Stimulated activated naive CD8-positive, alpha-beta T cell treated with anti-CD3 and anti-CD28 coated beads, Interleukin-15, Interleukin-2, amounts not matched to agents 100 U/mL and 50 U/mL, for 24 hours (primary cell): ENCODE results near the gene DNAJC18.

Experiments
- ATAC-seq: fragments of 150-1000 bp; cut with Tn5 transposase; one replicate; pipeline ENCODE4 v1.10.0; 2021
- DNase-seq: peaks from one replicate; pipeline ENCODE4 v3.0.0; 2021

The DNAJC18 gene

DNA sequence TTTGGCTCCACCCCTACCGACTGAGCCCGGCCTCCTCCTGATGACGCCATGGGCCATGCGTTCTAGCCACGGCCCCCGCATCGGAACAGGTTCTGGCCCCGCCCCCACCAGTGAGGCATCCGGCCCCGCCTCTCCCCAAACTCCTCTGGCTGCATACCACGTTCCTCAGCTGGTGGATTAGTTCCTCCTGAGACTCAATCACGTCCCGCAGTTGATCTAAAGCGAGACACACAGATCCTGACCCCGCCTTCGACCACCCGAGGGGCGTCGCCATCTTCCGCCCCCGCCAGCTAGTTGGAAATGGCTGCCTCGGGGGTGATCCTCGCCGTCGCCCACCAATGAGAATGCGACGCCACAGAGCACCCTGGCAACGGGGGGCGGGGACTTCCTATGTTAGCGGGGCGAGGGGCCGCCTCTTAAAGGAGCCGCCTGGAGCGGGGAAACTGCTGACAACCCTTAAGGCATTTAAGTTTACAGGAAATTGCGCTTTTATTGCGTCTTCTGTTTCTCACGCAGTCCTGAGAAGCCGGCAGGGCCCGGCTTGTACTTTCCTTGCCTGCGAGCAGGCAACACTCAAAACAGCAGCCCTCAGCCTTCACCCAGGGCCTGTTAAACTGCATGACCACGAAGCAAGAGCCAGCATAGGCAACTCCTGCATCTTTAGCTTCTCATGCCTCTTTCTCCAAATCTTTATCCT lies 35.4 kb downstream of the DNAJC18 start, which contains the start of gene SPATA24:
Gene SPATA24 (minus strand): TSS at position 303 of the 697 bp plus-strand sequence. CDS start 29 bp downstream, at position 274.
- ATAC-seq = peak; percentile 94
- DNase-seq = peak; percentile 98

DNA sequence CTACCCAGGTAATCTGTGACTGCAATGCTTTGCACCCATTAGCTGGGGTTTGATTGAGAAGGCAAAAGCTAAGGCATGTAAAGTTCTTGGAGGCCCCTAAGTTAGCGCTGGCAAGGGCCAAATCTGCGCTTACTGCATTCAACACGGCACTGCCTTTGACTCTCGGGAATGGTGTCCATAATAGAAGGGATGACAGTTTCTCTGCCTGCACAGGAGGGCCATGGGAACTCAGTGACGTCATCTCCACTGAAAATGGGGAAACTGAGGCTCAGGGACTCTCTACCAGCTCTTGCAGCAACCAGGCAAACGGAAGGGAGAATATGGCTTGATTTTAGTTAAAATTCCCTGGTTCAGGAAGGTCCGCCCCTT lies 35.9 kb downstream of the DNAJC18 start:
- no peak for ATAC-seq

DNA sequence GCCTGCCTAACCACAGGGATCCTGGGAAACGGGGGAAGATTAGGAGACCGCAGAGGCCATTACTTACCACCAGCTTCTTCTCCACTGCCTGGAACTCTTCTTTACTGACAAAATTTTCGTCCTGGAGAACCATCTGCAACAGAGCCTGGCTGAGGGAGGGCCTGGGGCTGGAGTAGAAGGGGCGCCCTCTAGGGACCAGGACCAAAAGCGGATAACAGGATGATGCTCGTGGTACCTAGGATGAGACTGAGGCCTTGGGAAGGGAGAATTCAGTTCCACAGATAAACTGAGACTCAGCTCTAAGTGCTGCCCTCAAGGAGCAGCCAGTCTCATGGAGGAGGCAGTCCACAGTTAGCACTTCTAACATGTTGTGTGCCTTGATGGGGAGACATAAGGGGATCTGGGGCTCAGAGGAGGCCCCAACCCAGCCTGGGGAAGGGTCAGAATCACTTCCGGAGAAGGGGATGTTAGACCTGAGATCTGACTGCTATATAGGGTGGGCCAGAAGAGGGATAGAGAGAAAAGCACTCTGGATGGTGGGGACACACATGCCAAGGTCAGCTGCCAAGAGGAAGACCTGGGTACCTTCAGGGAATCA lies 36.7 kb downstream of the DNAJC18 start:
- DNase-seq = peak; percentile 61
- ATAC-seq = no peak

More for the DNA sequence above, 35.9 kb downstream of the DNAJC18 start:
- DNase-seq = no peak

DNA sequence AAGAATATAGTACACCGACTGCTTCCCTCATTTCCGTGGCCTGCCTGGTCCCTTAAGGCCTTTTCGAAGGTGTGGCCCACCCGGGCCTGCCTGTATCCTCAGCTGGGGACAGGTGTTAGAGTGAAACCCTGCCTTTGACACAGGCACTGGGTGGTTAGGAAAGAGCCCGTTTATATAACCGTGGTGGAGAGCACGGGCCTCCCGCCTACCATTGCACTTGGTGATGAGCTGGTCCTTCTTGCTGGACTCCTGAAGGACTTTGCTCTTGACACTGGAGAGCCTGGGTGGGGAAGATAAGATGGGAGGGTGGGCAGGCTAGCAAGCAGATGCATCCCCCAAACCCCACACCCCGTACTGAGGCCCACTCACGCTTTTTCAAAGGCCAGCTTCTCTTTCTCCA lies 37.8 kb downstream of the DNAJC18 start:
- no peak for ATAC-seq
- DNase-seq = no peak

DNA sequence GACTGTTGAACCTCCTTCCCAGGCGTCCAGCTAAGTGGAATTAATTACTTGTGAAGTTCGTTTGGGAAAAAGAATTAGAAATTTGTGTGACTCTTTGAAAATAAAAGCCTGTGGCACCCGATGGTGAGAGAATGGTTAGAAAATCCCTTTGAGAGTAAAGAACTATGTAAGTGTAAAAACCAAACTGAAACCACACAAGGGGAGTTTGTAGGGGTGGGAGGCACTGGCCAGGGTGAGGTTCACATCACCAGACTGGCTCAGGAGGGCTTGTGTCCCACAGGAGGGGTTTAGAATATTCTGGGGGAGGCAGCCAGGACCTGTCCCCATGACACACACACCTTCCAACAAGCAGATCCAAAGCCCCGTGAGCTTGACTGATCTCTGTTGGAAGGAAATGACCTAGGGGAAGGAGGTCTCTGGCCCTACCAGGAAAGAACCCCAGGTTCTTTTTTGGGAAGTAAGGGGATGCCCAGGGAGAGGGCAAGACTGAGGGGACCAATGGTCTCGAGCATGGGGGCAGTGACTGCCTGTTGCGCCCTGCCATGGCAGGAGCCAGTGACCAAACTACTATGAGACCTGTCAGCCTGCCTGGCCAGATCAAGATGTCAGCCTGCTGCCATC lies 39.7 kb downstream of the DNAJC18 start:
- DNase-seq = no peak
- peak; percentile 11 for ATAC-seq

DNA sequence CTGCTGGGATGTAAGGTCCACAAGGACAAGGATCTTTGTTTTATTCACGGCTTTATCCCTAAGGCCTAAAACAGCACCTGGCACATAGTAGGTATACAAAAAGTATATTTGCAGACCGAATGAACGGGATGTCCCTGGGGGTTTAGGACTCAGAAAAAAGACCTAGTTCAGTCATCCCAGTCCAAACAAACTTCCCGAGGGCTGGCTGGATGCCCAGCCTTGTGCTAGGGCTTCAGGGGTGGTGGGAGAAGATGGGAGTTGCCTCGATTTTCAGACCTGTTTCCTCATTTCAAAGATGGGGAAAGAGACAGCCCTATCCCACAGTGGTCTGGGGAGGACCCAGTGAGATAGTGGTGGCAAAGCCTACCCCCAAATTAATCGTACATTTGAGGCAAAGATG lies 41.4 kb downstream of the DNAJC18 start:
- ATAC-seq = no peak
- no peak for DNase-seq

DNA sequence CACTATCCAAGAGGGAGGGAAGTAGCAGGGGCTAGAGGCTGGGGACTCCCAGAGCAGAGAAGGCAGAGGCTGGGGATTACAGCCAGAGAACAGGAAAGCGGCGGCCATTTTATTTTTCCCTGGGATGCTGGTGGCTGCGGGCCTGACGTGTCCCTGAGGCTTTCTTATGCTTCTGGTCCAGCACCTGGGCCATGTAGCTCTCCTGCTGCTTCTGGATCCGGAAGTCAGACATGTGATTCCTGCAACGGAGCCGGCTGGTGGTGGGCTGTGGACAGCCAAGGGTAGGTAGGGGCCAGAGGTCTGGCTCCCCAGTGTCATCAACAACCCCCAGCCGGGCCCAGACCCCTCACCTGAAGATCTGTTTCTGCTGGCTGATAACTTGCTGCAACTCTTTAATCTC lies 42.6 kb downstream of the DNAJC18 start:
- DNase-seq (no peak), ATAC-seq (no peak)

DNA sequence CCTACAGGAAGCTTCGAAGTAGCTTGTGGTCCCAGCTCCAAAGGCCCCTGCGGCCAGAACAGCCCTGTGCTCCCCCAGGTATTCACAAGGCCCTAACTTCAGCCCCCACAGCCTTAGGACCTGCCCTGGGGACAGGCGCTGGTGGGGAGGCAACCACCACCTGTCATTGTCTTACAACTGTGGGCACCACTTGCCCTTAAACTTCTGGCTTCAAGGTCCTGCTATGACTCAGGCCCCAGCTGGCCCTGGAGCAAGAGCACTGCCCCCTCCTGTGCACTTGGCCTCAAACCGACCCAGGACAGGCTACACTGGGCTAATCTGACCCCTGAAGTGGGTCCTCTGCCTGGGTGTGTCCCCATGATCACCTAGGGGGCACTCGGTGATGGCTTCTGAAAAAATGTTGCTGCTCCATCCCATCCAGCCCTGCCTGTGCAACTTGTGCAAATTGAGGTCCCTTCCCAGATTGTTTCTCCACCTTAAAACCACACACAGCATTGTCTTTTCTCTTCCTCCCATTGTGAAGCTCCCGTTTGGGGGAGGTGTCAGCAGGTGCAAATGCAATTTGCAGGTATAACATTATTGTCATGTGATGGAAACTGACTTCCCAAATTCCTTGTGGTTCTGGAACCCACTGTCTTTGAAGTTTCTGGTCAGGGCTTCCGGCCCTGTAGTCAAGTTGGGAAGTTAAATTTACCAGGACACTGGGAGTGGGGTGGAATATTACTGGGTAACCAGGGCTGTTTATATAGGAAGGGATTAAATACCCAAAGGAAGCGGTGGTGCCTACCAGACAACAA lies 43.3 kb downstream of the DNAJC18 start:
- DNase-seq (no peak), ATAC-seq (no peak)

DNA sequence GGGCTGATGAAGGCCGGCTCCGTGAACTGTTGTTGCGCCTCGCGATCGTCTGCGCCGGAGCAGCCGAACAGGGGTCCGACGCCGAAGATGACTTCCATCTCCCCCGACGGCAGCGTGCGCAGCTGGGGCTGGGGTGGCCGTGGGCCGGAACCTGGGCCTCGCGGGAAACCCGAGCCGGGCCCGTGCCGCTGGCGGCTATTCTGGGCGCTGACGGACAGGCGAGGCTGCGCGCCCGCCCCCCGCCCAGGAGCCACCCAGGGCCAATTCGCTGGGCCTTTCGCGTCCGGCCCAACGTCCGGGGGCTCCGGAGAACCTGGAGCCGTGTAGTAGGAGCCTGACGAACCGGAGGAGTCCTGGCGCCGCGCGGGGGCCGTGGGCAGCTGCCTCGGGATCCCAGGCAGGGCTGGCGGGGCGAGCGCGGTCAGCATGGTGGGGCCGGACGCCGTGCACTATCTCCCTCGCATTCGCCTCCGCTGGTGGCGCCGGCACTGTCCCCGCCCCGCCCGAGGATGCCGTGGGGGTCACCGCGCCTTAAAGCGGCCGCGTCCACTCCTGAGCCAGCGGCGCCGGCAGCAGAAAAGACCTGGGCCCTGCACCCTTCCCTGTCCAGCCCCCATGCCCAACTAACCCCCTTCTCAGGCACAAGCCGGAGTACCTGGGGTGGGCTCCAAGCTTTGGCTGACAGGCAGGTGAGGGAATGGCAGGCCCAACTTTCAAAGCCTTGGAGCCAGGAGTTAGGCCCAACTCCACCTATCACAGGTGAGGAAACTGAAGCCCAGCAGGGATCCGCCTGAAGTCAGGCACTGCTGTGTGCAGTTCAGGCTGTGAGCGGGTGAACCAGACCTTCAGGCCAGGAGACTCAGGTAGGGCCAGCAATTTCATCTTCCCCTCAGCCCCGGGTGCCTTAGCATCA lies 44.4 kb downstream of the DNAJC18 start, which contains the start of gene PROB1:
Gene PROB1 (minus strand): TSS at position 451 of the 913 bp plus-strand sequence. CDS start 23 bp downstream, at position 428.
- ATAC-seq = no peak

DNA sequence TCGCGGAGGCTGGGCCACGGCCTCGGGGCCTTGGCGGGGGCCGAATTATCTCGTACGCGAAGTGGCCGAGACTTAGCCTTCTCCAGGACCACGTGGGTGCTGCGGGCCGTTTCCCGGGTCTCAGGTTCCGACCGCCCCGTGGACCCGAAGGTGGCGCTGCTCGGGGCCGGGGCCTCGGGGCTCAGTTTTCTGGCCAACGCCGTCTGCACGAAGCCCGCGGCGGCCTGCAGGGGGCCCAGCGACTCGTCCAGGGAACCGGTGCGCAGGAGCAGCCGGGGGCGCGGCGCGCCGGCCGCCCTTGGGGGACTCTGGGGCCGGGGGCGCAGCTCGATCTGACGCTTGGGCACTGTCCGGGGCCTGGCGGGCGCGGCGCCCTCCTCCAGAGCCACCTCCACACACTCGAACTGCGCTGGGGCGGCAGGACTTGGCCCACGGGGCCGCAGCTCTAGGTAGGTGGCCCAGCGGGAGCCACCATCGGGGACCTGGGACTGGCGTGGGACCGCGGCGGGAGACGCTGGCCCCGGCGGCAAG lies 45.1 kb downstream of the DNAJC18 start:
- ATAC-seq = no peak
- DNase-seq = peak; percentile 76

More for the DNA sequence above, 44.4 kb downstream of the DNAJC18 start, which contains the start of gene PROB1:
- no peak for DNase-seq

DNA sequence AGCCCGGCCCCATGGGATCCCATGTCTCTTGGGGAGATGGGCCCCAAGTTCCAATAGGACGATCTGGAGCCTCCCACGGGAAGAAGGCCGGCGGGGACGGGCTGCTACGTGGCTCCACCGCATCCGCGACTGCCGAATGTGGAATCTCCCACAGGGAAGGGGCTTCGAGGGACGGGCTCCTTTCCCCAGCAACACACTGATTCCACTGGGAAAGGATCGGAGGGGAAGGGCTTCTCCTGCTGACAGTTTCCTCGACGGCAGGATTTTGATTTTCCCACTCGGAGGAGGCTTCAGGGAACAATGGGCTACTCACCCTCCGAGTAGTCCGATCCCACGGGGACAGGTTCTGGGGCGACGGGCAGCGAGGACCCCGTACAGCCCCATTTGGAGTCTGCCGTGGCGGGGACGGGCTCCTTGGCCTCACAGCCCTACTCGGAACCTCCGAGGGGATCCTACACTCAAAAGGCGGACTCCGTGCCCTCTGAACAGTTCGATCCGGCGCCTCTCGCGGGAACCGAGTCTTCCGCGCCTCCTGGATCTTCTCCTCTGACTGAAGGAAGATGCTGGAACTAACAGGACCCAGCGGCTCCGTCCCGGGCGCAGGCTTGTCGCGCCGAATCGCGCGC lies 45.7 kb downstream of the DNAJC18 start:
- DNase-seq (no peak), ATAC-seq (no peak)

DNA sequence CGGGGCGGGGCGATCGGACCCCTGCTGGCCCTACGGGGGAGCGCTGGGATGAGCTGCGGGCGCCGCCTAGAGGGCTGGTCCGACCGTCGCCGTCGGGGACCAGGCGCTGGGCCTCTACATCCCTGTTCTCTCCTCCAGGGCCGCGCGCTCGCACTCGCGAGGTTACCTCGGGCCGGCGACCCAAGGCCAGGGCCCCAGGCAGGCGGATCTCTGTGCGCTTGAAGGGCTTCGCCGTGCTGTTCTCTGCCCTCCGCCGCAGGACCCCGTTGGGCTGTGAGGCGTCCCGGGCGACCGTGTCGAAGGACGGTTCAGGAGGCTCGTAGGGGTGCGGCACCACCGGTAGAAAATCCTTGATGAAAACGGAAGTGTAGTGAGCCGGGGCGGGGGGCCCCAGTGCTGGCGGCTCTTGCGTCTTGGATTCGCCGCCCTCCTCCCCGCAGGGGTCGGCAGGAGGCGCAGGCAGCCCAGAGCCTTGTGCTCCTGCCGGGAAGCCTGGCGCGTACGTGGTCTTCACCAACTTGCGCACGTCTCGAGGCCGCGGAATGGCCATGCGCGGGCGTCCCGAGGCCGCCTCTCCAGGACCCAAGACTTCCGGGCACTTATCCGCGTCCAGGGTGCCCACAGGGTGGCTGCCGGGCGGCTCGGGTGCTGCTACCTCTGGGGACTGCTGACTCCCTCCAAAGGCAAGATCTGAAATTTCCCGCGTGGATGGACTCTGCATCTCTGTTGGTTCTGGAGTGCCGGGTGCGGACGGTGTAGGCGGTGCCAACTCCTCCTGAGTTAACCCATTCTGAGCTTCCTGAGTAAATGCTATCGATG lies 46.4 kb downstream of the DNAJC18 start:
- DNase-seq (peak; percentile 93), ATAC-seq (peak; percentile 70)

DNA sequence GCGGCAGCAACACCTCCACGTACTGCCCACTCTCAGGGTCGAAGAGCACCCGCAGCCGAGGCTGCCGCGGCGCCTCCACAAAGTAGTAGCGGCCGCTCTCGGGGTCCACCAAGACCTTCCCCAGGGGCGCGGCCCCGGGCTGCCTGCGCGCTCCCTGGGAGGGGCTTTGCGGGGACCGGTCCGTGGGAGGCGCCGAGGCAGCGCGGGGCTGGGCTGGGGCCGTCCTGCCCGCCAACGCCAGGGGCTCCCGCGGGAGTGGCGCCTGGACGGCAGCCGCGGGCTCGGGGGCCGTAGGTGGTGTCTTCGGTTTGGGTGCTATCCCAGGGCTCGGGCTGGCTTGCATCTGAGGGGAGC lies 47.0 kb downstream of the DNAJC18 start:
- DNase-seq (no peak), ATAC-seq (peak; percentile 24)

DNA sequence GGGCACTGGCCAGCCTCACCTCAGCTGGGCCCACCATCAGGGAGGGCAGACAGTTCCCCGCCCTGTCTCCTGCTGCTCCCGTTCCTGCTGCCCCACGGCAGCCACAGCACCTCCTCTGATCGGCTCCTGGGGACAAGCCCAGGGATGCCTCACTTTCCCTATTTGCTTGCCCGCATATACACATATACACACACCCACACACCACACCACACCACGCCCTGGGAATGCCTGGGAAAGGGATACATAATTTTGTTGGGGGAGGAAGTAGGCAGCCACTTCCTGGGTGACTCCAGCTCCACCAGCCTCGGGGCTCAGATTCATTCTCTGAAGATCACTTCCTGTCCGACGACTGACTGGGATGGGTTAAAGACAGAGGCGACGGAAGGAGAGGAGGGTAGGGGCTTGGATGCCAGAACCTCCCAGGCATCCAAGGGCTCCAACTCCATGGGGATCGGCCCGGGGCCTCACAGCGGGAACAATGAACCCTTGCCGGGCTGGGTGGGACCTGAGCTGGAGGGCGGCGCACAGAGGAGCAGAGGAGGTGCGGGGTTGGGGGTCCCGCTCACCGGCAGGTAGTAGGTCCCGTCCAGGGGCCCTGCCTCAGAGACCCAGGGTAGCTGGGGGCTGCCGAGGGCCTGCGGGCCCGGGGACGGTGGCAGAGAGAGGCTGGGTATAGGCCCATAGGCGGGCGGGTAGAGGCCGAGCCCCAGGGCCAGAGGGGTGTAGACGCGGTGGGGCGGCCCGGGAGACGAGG lies 47.6 kb downstream of the DNAJC18 start:
- DNase-seq (peak; percentile 45), ATAC-seq (no peak)

DNA sequence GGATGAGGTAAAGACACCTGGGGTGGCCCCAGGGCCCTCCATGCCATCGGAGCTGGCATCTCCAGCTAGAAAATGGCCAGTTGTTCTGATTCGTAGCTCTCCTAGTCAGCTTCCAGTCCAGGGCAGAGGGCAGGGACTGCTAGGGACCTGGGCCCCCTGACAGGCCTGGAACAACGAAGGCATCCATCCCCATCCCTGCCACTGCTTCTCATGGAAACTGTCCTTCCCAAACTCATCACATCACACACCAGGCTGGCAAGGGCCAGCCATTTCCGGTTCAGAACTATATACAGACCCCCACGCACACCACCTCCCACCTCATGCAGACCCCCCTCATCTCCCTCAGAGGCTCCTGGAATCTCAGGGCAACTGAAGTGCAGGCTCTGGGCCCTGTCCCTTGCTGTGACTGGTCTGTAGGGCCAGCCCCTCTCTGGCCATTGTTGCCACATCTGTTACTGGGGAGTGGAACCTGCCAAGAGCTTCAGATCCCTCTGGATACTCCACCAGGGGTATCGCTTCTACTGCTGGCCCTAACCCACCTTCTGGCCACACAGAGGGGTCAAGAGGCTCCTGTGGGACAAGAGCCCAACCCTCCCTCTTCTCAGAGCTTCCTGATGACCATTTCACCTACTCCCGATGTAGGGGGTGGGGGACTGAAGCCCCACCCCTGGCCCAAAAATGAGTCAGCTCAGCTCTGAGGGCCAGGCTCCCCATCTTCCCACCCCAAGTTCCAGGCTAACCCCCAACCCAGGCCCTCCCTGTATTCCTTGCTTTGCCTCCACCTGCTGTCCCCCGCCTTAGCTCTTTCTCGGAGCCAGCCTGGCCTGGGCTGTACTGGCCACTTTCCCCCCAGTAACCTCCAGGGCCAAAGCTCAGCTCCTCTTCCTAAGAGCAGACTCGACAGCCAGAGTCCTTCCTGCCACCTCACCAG lies 48.4 kb downstream of the DNAJC18 start:
- ATAC-seq = no peak

DNA sequence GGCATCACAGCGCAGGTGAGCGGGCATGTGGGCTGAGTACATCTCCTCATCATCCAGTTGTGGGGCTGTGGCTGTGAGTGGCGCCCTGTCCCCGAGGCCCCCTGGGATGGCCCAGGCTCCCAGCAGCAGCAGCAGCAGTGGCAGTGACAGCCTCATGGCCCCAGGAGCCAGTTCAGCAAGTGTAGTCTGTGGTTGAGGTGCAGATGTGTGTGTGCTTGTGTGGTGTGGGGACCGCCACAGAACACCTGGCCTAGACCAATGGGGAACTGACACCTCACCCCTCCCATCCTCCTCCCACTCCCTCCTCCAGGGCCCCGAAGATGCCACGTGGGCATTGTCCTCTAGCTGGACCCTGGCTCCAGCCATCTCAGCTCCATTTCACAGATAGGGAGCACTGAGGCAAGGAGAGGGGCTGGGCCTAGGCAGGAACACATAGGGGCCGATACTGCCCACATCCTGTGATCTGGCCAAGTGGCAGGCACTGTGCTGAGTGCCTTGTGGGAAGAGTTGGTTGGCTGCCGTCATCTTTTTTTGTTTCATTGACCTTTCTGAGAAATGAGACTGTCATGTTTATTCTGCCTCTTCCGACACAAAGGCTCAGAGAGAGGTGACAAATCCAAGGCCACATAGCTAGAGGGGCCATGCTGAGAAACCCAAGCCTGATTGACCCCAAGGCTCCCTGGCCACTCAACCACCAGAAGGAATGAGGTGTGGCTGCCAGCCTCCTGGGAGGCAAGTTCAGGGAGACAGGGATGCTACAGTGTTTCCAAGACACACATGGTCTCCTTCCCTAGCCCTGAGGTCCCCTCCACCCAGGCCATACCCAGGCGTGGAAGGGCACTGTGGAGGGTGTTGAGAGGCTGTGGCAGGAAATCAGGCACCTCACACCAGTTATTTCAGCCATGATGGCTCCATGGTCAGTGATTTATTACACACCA lies 49.4 kb downstream of the DNAJC18 start, which contains the start of gene MZB1:
Gene MZB1 (minus strand): TSS at position 213 of the 938 bp plus-strand sequence. CDS start 57 bp downstream, at position 156.
- peak; percentile 75 for ATAC-seq
- peak; percentile 79 for DNase-seq

More for the DNA sequence above, 48.4 kb downstream of the DNAJC18 start:
- DNase-seq = no peak
